Measurements from ENCODE around the gene NT5DC1.
"Not testable (repeated sequence)": the region's sequence is repeated elsewhere in the genome, so short reads cannot be mapped to it uniquely, and the experiment has no call there.

Gene NT5DC1

GRCh38 chr6:116280161-116280932, 179.7 kb downstream of the NT5DC1 start:
- Histone ChIP-seq H3K36me3 (ENCODE audit: insufficient read depth, low read length) (peaks cover 15% of the 10 kb centered on the region), H3K27me3 (ENCODE audit: insufficient read depth, low read length) (no peaks in the 10 kb centered on the region), H3K4me3 (ENCODE audit: low read length) (peak overlapping the region; percentile 94), H3K9me3 (ENCODE audit: insufficient read depth, low read depth, low read length) (no peaks in the 10 kb centered on the region), H3K27ac (ENCODE audit: low read depth, low read length) (peak overlapping the region; percentile 83), H3K4me1 (ENCODE audit: insufficient read depth, low read length) (peaks cover 19% of the 10 kb centered on the region), H3K9ac (ENCODE audit: low read depth, low read length) (peak overlapping the region; percentile 91)
- 46% methylated on average over 8 of the region's 8 CpGs for WGBS

DNA sequence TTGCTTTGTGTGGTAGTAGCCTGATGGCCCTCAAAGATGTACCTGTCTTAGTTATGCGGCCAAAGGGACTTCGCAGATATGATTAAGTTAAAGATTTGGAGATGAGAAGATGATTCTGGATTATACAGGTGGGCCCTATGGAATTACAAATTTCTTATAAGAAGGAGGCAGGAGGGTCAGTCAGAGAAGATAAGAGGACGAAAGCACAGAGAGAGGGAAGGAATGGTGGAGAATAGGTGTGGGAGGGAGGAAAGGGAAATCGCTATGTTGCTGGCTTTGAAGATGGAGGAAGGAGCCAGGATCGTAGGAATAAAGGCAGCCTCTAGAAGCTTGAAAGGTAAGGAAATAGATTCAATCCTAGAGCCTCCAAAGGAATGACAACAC, 180.3 kb downstream of the NT5DC1 start:
- no peak overlapping the region for H3K27ac ChIP-seq (ENCODE audit: low read depth, low read length)
- H3K9me3 ChIP-seq (ENCODE audit: insufficient read depth, low read depth, low read length) = no peaks in the 10 kb centered on the region
- no peaks in the 10 kb centered on the region for H3K27me3 ChIP-seq (ENCODE audit: insufficient read depth, low read length)
- H3K36me3 ChIP-seq (ENCODE audit: insufficient read depth, low read length) = peaks cover 15% of the 10 kb centered on the region
- H3K9ac ChIP-seq (ENCODE audit: low read depth, low read length) = no peak overlapping the region
- 88% methylated on average over 5 of the region's 5 CpGs for WGBS
- peaks cover 17% of the 10 kb centered on the region for H3K4me1 ChIP-seq (ENCODE audit: insufficient read depth, low read length)
- H3K4me3 ChIP-seq (ENCODE audit: low read length) = no peak overlapping the region; the same call in 1 of the 2 replicates

DNA sequence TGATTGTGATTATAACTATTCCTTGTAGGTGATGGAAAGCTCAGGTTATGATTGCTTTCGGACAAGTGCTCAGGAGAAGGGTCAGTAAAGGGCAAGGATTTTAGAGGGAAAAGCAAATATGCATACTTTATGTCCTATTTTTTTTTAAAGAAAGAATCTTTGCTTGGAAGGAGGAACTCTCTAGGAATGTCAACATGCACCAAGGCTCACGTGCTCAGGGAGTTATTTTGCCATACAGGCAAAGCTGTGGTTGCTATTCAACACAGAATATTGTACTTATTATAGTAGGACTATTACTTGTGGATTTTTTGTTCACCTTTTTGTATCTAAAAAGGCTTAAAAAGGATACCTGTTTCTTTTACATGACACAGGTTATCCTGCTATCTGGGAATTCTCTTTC, 182.0 kb downstream of the NT5DC1 start:
- 73% methylated on average over 2 of the region's 2 CpGs for WGBS
- H3K27ac ChIP-seq (ENCODE audit: low read depth, low read length) = no peak overlapping the region
- peaks cover 5% of the 10 kb centered on the region; the same call in 1 of the 2 replicates for H3K4me1 ChIP-seq (ENCODE audit: insufficient read depth, low read length)
- no peaks in the 10 kb centered on the region for H3K9me3 ChIP-seq (ENCODE audit: insufficient read depth, low read depth, low read length)
- H3K27me3 ChIP-seq (ENCODE audit: insufficient read depth, low read length) = no peaks in the 10 kb centered on the region
- H3K4me3 ChIP-seq (ENCODE audit: low read length) = no peak overlapping the region
- H3K9ac ChIP-seq (ENCODE audit: low read depth, low read length) = no peak overlapping the region
- H3K36me3 ChIP-seq (ENCODE audit: insufficient read depth, low read length) = peaks cover 9% of the 10 kb centered on the region; the same call in 1 of the 2 replicates

GRCh38 chr6:116283191-116283590, 182.5 kb downstream of the NT5DC1 start:
- H3K4me1 ChIP-seq (ENCODE audit: insufficient read depth, low read length) = peaks cover 1% of the 10 kb centered on the region; the same call in 1 of the 2 replicates

GRCh38 chr6:116284984-116285383, 184.3 kb downstream of the NT5DC1 start:
- H3K9me3 ChIP-seq (ENCODE audit: insufficient read depth, low read depth, low read length) = not testable (repeated sequence)
- 98% methylated on average over 4 of the region's 4 CpGs for WGBS

More at GRCh38 chr6:116283191-116283590, 182.5 kb downstream of the NT5DC1 start:
- Histone ChIP-seq H3K27ac (ENCODE audit: low read depth, low read length) (no peak overlapping the region), H3K9ac (ENCODE audit: low read depth, low read length) (no peak overlapping the region), H3K27me3 (ENCODE audit: insufficient read depth, low read length) (no peaks in the 10 kb centered on the region), H3K4me3 (ENCODE audit: low read length) (no peak overlapping the region), H3K9me3 (ENCODE audit: insufficient read depth, low read depth, low read length) (no peaks in the 10 kb centered on the region), H3K36me3 (ENCODE audit: insufficient read depth, low read length) (peaks cover 5% of the 10 kb centered on the region; the same call in 1 of the 2 replicates)
- WGBS = 90% methylated on average over 1 of the region's 1 CpG

GRCh38 chr6:116286773-116287358, 186.2 kb downstream of the NT5DC1 start:
- H3K27ac ChIP-seq (ENCODE audit: low read depth, low read length) = no peak overlapping the region
- no peaks in the 10 kb centered on the region for H3K4me1 ChIP-seq (ENCODE audit: insufficient read depth, low read length)
- WGBS = 100% methylated on average over 1 of the region's 1 CpG
- no peak overlapping the region for H3K4me3 ChIP-seq (ENCODE audit: low read length)
- no peaks in the 10 kb centered on the region for H3K9me3 ChIP-seq (ENCODE audit: insufficient read depth, low read depth, low read length)
- H3K36me3 ChIP-seq (ENCODE audit: insufficient read depth, low read length) = no peaks in the 10 kb centered on the region
- no peak overlapping the region for H3K9ac ChIP-seq (ENCODE audit: low read depth, low read length)
- H3K27me3 ChIP-seq (ENCODE audit: insufficient read depth, low read length) = no peaks in the 10 kb centered on the region

More at GRCh38 chr6:116284984-116285383, 184.3 kb downstream of the NT5DC1 start:
- not testable (repeated sequence) for H3K36me3 ChIP-seq (ENCODE audit: insufficient read depth, low read length); H3K27ac ChIP-seq (ENCODE audit: low read depth, low read length); H3K9ac ChIP-seq (ENCODE audit: low read depth, low read length); H3K4me3 ChIP-seq (ENCODE audit: low read length); H3K27me3 ChIP-seq (ENCODE audit: insufficient read depth, low read length); H3K4me1 ChIP-seq (ENCODE audit: insufficient read depth, low read length)

GRCh38 chr6:116287689-116288282, 187.1 kb downstream of the NT5DC1 start:
- Histone ChIP-seq H3K4me1 (ENCODE audit: insufficient read depth, low read length) (no peaks in the 10 kb centered on the region), H3K9ac (ENCODE audit: low read depth, low read length) (no peak overlapping the region), H3K36me3 (ENCODE audit: insufficient read depth, low read length) (no peaks in the 10 kb centered on the region), H3K9me3 (ENCODE audit: insufficient read depth, low read depth, low read length) (no peaks in the 10 kb centered on the region), H3K4me3 (ENCODE audit: low read length) (no peak overlapping the region), H3K27ac (ENCODE audit: low read depth, low read length) (no peak overlapping the region), H3K27me3 (ENCODE audit: insufficient read depth, low read length) (no peaks in the 10 kb centered on the region)
- 92% methylated on average over 2 of the region's 2 CpGs for WGBS

- Histone ChIP-seq H3K27me3 (ENCODE audit: insufficient read depth, low read length) (no peaks in the 10 kb centered on the region), H3K4me3 (ENCODE audit: low read length) (no peak overlapping the region), H3K4me1 (ENCODE audit: insufficient read depth, low read length) (no peaks in the 10 kb centered on the region), H3K9ac (ENCODE audit: low read depth, low read length) (no peak overlapping the region), H3K36me3 (ENCODE audit: insufficient read depth, low read length) (no peaks in the 10 kb centered on the region), H3K9me3 (ENCODE audit: insufficient read depth, low read depth, low read length) (no peaks in the 10 kb centered on the region), H3K27ac (ENCODE audit: low read depth, low read length) (no peak overlapping the region)
- 92% methylated on average over 2 of the region's 2 CpGs for WGBS
Measured at GRCh38 chr6:116289876-116290275, 189.2 kb downstream of the NT5DC1 start.

DNA sequence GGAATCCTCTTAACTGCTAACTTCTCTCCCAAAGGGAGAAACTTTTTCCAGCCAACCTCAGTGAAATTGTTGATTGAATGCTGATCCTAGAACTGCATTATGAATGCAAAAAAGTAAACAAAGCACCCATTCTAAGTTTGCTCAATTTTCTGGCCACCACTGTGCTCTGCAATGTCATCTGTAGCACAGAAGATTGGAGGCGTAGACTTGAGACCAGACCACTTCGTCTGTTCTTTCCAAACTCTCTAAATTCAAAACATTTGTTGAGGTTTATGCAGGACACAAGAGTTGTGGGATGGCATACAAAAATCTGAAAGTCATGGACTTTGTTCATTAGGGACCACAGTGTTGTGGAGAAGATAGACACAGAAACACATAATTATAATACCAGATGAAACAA, 190.1 kb downstream of the NT5DC1 start:
- Histone ChIP-seq H3K27me3 (ENCODE audit: insufficient read depth, low read length) (no peaks in the 10 kb centered on the region), H3K27ac (ENCODE audit: low read depth, low read length) (no peak overlapping the region)
- 96% methylated on average over 2 of the region's 2 CpGs for WGBS

GRCh38 chr6:116291701-116292396, 191.2 kb downstream of the NT5DC1 start:
- no peak overlapping the region for H3K4me3 ChIP-seq (ENCODE audit: low read length)
- no peaks in the 10 kb centered on the region for H3K27me3 ChIP-seq (ENCODE audit: insufficient read depth, low read length)
- no peaks in the 10 kb centered on the region for H3K4me1 ChIP-seq (ENCODE audit: insufficient read depth, low read length)
- no peaks in the 10 kb centered on the region for H3K9me3 ChIP-seq (ENCODE audit: insufficient read depth, low read depth, low read length)
- H3K27ac ChIP-seq (ENCODE audit: low read depth, low read length) = no peak overlapping the region
- no peaks in the 10 kb centered on the region for H3K36me3 ChIP-seq (ENCODE audit: insufficient read depth, low read length)
- H3K9ac ChIP-seq (ENCODE audit: low read depth, low read length) = no peak overlapping the region
- WGBS = 94% methylated on average over 4 of the region's 4 CpGs

More for the DNA sequence above, 190.1 kb downstream of the NT5DC1 start:
- H3K9me3 ChIP-seq (ENCODE audit: insufficient read depth, low read depth, low read length) = no peaks in the 10 kb centered on the region
- H3K4me3 ChIP-seq (ENCODE audit: low read length) = no peak overlapping the region
- no peak overlapping the region for H3K9ac ChIP-seq (ENCODE audit: low read depth, low read length)
- H3K36me3 ChIP-seq (ENCODE audit: insufficient read depth, low read length) = no peaks in the 10 kb centered on the region
- H3K4me1 ChIP-seq (ENCODE audit: insufficient read depth, low read length) = no peaks in the 10 kb centered on the region

DNA sequence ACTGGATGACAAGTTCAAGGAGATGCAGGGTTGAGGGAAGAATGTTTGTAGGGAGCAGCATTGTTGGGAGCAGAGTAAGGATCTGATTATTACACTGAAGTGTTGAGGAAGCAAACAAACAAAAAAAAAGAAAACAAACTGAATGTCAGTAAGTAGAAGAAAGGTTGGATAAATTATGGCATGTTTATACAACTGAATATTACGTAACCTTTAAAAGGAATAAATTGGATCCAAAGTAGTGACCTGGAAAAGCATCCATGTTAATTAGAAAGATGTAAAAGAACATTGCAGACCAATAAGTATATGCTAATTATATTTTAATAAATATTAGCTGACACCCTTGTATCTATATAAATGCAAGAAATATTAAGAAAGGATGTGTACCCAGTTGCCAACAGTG, 191.9 kb downstream of the NT5DC1 start:
- Histone ChIP-seq H3K9ac (ENCODE audit: low read depth, low read length) (no peak overlapping the region), H3K27me3 (ENCODE audit: insufficient read depth, low read length) (no peaks in the 10 kb centered on the region), H3K4me1 (ENCODE audit: insufficient read depth, low read length) (no peaks in the 10 kb centered on the region), H3K27ac (ENCODE audit: low read depth, low read length) (no peak overlapping the region), H3K4me3 (ENCODE audit: low read length) (no peak overlapping the region), H3K9me3 (ENCODE audit: insufficient read depth, low read depth, low read length) (no peaks in the 10 kb centered on the region), H3K36me3 (ENCODE audit: insufficient read depth, low read length) (no peaks in the 10 kb centered on the region)
- 100% methylated on average over 1 of the region's 1 CpG for WGBS
